RKO (cell line): Measurements from ENCODE around the gene CMSS1.

ENCODE experiments used
- DNase-seq: peaks from one replicate; pipeline ENCODE4 v3.0.0-alpha.2; 2016; ENCODE audit warnings: low spot score

CMSS1 gene

GRCh38 chr3:100230710-100231109, 413.0 kb downstream of the CMSS1 start:
- no peak for DNase-seq
